NCI-H748 (cell line): ENCODE results near the gene KLF8.

Experiments
- DNase-seq: peaks from one replicate; lab custom pipeline; 2025; ENCODE audit not compliant: unreplicated experiment; lab: John Stamatoyannopoulos, UW

KLF8 gene

DNA sequence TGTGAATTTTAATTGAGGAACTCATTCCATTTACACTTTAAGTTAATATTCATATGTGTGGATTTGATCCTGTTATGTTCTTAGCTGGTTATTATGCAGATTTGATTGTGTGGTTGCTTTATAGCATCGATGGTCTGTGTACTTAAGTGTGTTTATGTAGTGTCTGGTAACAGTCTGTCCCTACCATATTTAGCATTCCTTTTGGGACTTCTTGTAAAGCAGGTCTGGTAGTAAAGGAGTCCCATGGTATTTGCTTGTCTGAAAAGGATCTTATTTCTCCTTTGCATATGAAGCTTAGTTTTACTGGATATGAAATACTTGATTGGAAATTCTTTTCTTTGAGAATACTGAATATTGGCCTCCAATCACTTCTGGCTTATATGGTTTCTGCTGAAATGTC, 76.6 kb downstream of the KLF8 start:
- DNase-seq: no peak

DNA sequence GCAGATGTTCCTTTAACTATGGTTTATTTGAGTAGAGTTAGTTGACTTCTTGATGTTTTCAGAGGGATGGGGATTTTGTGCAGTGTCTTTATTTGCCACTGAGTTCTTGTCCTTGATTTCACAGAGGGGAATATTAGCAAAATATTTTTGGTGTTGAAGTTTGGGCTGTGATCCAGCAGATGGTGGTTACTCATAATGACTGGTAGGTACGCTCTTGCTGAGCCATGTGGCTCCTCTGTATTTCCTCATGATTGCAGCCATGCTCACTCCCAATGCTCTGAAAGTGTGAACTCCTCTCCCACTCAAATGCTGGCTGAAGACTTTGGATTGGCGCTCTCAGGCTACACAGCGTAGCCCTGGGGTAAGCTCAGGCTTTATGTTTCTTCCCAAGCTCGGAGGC, 77.7 kb downstream of the KLF8 start:
- DNase-seq: no peak

DNA sequence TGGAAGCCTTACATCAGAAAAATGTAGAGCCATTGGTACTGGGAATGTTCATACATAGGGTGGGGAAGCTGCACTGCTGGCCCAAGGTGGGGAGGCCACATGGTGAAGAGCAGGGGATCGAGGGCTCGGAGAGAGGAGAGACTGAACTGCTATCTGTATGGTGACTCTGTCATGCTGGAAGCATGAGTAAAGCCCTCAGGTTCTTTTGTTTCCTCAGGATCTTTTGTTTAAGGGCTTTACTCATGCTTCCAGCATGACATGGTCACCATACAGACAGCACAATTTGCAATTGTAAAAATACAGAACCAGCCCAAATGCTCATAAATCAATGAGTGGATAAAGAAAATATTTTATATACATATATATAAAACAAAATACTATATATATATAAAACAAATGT, 78.4 kb downstream of the KLF8 start:
- DNase-seq: no peak

DNA sequence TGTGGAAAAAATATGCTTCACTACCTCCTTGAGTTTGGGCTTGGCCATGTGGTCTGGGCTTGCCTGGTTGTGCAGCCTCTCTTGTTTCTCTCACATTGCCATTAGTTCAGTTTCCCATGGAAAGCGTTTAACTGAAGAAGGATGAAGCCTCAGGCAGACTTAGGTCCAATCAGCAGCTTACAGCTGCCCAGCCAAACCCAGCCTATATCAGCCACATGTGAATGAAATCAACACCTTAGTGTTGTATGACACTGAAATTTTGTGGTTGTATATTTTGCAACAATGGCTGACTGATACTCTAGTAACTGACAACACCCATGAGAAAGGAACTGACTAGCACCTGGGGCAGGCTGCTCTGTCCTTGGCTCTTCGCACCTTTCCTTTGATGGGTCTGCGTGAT, 81.2 kb downstream of the KLF8 start:
- no peak for DNase-seq

DNA sequence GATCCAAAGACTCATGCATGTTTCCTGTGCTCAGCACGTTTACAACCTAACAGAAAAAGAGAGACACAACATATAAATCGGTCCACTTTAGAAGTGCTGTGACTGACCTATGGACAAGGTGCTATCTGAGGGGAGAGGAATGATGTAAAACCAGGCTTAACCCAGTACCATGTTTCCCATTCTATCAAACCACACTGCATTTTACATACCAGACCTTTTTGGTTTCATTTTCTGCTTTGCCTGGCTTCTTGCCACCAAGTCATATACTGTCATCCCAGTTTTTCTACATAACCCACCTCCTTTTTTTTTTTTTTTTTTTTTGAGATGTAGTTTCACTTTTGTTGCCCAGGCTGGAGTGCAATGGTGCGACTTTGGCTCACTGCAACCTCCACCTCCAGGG, 82.2 kb downstream of the KLF8 start:
- no peak for DNase-seq

DNA sequence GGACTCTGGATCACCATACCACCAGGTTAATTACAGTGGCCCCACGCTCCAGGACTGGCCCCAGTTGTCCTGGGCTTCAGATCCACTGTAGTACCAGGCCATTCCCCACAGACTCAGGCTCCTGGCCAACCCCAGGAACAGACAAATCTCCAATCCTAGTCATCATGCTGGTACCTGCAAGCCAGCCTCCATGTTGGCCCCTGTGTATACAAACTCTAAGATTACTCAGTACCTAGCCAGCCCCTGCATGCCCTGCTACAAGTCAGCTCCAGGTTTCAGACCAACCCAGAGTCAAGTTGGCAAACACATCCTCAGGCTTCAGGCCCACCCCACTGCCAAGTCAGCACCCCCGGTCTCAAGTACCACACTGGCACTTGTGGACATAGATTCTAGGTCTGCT, 85.9 kb downstream of the KLF8 start:
- no peak for DNase-seq

DNA sequence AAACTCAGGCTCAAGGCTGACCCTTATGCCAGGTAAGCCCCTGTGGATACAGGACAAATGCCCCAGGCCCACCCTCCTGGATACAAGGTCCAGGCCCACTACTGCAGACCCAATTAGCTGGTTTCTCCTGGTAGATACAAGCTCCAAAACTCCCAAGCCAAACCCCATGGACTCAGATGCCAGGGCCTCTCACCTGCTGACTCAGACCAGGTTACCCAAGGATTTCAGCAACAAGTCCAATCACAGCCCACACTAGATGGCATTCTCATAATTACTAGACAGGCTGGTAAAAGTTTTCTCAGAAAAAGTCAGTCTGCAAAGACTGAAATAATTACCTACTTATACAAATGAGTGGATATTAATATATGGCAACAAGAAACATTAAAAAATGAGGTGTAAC, 87.0 kb downstream of the KLF8 start:
- no peak for DNase-seq
